Measurements from ENCODE around the gene CNTNAP2.

DNA sequence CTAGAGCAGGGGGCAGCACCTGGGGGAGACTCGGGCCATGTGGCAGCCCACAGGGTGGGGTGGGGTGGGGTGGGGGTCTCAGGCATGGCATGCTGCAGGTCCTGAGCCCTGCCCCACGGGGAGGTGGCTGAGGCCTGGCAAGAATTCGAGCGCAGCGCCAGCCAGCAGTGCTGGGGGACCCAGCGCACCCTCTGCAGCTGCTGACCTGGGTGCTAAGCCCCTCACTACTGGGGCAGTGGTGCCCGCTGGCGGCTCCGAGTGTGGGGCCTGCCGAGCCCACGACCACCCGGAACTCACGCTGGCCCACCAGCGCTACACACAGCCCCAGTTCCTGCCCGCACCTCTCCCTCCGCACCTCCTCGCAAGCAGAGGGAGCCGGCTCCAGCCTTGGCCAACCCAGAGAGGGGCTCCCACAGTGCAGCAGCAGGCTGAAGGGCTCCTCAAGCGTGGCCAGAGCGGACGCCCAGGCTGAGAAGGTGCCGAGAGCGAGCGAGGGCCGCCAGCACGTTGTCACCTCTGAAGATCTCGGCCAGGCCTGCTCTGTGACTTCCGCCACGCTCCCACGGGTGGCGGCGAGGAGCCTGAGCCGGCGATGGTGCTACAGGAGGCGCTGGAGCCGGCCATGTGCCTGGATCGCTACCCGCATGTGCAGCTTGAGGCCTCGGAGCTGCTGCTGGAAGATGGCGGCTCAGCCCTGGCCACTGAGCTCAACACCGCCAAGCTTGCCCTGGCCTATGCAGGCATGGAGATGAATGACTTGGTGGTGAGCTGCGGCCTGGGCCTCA, 2328.9 kb downstream of the CNTNAP2 start:
- TF ChIP-seq POLR2A (IDR thresholded peaks at IDR 0.05) (no peak), CTCF (IDR thresholded peaks at IDR 0.05 in 4 of 5, conservative IDR thresholded peaks at IDR 0.05 in 1 of 5) (no peak)

Data from gastrocnemius medialis (tissue), 4 donors.